GM10847 (cell line): Measurements from ENCODE around the gene MED10.

Experiments used
- POLR2A ChIP-seq: IDR thresholded peaks from 2 replicates; pipeline ENCODE4 v1.6.1; 2011; ENCODE audit not compliant: insufficient read length; ENCODE audit errors: extremely low read depth

Gene MED10

DNA sequence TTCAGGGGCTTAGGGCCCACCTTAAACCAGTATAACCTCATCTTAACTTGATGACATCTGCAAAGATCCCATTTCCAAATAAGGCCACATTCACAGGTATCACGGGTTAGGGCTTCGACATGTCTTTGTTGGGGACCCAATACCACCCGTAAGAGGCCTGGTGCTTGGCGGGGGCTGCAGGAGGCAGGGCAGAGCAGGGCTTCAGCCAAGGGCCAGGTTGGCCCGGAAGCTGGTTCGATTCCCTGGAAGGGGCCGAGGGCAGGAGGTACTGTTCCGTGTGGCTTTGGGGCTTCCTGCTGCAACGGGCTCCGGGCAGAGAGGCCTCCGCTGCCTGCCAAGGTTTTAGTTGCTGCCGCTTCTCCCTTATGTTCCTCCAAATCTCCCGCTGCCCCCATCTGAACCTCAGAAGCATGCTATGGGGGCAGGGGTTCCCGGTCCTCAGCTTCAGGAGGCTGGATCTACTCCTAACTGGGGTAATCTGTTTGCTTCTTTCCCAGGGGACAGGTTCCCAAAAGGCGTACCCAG is 29.8 kb downstream of the MED10 start:
- TF ChIP-seq POLR2A = no peak

DNA sequence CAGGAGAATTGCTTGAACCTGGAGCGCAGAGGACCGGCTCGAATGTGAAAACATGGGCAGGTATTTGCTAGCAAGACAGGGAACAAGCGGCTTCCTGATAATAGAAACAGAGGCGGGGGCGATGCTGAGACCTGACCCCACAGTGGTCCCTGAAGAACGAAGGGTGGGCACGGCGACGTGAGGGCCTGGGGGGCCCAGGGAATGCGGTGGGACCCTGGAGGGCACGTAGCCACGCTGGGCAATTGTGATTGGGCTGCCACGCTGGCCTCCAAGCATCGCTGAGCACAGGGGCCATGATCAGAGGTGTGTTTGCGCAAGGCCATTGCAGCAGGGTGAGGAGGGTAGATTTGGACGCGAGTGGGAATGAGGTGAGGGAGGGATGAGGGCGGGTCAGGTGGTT is 30.7 kb downstream of the MED10 start:
- TF ChIP-seq POLR2A = no peak

DNA sequence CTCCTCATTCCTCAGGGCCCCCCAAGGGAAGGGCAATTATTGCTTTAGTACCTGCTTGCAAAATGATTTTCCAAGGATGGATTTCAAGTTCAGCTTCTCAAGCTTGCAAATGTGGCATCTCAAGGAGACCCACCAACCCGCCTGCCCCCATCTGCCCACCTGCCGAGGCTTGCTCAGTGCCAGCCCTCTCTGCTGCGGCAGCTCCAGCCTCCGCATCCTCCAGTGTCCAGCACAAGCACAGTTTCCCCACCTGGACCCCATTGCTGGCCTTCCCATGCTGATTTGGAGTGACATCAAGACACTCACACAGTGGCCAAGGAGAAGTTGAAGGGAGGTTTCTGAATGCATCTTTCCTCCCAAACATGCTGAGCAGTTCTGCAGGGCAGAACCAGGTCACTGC is 31.2 kb downstream of the MED10 start:
- no peak for TF ChIP-seq POLR2A

DNA sequence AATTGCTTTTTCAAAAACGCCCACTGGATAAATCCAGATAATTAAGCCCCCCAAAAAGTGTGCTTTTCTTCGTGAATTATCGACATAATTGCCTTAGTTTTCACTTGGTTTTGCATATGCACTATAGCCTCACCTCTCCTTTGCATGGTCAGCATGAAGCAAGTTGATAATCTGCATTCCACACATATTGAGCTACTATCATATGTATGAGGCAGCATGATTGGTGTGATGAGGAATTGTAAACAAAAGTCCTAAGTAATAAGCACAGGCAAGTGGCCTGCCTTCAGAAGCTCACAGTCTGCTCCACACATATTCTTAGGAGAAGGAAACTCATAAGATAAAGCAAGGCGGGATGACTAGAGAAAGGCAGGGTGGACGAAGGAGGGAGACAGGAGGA is 33.8 kb downstream of the MED10 start:
- no peak for TF ChIP-seq POLR2A

DNA sequence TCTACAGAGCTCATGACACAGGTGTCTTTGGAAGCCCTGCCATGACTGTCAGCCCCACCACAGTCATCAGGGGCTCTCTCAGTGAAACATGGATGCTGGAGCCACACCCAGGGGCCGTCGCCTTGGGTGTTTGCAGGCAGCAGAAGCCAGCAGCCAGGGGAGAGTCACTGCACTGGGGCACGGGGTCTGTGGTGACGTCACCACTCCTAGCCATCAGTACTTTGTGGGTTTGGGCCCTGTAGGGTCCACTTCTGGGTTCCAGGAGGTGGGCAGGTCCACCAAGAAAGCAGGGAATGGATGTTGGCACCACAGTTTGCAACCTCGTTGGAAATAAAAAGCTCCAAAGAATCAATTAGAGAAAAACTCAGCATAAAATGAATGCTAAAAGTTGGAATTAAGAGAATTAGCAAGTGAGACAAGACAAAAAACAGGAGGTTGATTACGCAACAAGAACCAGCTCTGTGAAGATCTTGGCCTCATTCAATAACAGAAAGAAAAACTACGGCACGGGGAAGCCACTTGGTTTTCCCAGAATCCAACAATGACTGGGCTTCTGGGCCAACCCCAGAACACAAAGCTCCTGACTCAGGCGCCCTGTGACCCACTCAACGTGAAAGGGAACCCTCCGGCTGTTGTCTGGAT is 34.3 kb downstream of the MED10 start:
- no peak for TF ChIP-seq POLR2A

DNA sequence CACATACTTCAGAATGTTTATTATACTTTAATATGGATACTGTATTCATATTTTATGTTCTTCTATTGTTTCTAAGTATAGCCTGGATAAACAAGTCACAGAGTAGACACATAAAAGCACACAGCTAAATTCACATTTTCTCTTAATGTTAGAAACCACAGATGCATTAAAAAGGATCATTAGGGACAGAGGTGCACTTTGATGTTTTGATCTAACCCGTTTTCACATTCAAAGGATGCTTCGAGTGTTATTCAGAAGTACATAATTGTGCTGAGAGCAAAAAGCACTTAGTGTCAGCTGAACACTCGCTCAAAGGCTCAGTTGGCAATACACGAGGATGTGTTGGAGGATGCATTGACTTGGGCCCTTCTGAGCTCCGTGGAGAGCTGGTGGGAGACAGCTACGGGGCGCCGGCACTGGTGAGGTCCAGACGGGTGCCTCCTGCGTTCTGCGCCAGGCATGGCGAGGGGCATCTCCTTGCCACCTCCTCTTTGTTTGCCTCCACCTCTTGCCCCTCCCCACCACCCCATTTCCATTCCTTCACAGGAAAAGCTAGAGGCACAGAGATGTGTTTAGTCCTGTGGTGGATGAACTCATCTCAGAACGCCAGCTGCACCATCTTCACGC is 35.5 kb downstream of the MED10 start:
- no peak for TF ChIP-seq POLR2A

DNA sequence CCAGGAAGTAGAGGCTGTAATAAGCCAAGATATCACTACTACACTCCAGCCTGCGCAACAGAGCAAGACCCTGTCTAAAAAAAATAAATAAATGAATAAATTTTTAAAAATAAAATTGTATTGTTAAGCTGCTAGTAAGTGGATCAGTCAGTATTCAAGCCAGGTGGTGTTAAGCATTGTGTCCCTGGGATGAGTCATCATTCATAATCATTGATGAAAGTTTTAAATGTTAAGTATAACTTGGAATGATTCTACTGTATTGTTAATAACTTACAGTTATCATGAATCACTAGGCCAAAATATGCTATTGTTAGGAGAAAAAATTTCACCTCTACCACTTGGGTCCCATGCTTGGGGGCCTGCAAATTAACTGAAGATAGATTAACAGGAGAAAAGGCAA is 38.2 kb downstream of the MED10 start:
- TF ChIP-seq POLR2A = no peak

DNA sequence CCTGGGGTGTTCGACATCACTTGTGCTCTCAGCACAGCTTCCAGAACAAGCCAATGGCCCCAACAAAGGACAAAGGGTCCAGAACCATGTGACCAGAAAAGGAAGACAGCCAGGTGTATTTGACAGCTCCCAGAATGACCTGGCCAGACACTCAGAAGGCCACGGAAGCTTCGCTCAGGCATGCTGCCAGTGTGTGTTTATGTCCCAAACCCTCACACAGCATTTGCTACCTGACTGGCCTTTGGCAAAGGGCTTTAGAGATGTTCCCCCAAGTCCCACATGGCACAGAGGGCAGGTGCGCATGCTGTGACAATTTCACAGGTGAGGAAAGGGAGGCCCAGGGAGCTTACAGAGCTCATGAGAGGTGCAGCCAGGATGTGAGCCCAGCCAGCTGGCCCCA is 39.5 kb downstream of the MED10 start:
- TF ChIP-seq POLR2A = no peak

DNA sequence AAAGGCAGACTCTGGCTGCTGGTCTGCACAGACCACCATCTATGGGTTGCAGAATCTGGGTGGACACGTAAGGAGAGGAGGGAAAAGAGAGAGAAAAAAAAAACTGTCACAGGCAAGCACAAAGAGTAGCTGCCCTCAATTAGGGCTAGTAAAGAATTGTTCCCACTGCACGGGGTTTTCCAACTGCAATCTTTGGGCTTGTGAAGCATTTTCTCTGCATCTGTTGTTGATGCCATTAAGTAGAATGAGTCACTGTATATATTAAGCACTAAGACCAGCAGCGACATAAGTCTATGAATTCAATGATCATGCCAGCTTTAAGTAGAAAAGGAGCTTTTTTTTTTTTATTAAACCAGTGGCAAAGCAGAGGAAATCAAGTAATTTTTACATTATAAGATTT is 40.2 kb downstream of the MED10 start:
- TF ChIP-seq POLR2A = no peak

DNA sequence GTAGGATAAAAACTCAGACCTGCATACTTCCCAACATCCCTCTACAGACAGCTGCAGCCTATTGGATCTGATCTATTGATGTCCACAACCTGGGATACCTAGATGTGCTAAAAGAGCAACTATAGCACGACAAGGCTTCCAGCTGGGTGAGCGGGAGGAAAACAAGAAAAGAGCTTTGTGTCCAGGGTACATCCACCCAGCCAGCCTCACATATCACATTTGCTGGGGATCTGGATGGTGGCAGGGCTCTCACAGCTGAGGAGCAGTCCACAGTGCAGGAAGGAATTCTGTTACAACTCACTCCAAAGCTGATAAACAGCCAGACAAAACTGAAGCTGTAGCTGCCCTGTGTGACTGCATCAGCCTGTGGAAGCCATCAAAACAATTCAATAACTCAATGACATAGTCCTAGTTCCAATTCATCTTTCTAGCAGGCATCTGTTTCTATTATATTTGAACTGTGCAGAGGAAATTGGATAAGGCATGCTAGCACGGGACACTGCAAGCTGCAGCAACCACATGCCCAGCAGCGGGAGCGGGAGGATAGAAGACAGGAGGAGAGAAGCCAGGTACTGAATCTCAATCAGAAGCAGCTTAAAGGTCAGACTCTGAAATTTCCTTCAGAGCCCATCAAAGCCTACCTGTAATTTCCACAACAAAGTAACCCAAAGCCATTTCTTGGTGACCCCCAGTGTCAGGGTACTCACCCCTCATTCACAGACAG is 45.0 kb downstream of the MED10 start:
- no peak for TF ChIP-seq POLR2A

DNA sequence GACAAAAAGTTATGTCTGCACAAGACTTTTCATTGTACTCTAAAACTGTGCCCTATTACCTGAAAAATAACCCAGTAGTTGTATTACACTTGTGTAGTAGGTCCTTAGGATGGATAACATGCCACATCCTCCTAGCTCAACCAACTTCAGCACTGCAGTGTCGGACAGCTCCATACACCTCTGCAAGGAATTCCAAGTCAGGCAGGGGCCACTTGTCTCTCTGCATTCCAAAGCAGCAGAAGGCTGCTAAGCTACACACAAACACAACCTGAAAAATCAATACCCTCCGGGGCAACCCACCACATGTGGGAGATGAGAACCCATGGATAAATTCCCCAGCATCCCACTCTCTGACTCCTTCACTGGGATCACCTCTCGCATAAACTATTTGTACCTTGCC is 50.2 kb downstream of the MED10 start:
- TF ChIP-seq POLR2A = no peak

DNA sequence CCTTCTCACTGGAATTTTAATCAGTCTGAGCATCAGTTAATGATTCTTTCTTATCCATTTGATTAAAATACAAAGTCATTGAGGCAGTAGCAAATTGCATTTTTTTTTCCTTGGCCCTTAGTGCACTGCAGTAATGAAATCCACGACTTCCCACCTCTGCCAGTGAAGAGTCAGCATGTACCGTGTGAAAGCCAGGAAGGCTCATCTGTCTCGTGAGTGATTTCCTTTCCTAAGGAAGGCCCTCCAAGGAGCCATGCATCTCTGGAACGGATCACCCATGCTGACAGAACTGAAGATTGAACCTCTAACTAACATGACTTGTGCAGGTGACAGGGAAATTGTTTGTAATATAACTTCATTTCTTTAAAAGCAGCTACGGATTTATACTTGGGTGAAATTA is 51.6 kb downstream of the MED10 start:
- TF ChIP-seq POLR2A = no peak

DNA sequence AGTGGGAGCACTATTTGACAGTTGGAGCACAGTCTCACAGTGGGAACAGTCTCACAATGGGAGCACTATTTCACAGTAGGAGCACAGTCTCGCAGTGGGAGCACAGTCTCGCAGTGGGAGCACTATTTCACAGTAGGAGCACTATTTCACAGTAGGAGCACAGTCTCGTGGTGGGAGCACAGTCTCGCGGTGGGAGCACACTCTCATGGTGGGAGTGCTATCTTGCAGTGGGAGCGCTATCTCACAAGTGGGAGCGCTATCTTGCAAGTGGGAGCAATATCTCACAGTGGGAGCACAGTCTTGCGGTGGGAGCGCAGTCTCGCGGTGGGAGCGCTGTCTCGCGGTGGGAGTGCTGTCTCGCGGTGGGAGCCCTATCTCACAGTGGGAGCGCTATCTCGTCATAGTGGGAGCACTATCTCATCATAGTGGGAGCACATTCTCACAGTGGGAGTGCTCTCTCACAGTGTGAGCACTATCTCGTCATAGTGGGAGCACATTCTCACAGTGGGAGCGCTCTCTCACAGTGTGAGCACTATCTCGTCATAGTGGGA is 56.1 kb downstream of the MED10 start:
- no peak for TF ChIP-seq POLR2A
